ENCODE data around the gene STK24. TPM values are rescaled to one million over a fixed set of nuclear protein-coding genes. Genes with fewer than 3 reads are reported as not detected.

Gene STK24
- total and polyA plus RNA-seq, 2 of the 4 experiments (the other 2 are of a cell fraction) = 29.2 to 43.4 TPM

DNA sequence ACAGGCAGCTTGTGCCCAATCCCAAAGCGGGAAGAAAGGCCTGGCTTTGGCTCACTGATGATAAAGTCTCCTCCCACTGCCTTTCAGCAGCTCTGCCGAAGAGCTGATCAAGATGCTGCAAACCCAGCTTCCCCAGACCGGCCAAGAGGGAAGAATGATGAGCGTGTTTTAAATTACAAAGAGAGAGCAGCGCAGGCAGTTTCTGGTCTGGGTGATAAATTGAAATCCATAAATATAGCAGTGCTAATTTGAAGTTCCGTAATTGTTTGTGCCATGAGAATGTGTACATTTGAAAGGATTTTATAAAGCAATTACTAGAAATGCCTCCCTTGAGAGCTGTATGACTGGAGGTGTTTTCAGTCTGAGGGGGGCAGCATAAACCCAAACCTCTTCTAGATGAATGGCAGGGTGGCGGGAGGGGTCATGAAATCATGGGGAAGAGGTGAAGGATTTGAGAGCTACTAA is 171.8 kb downstream of the STK24 start:
- DNase-seq (no peak), ATAC-seq (ENCODE audit: low read depth) (peak; percentile 44; the same call in 1 of the 2 replicates)
- Histone ChIP-seq H3K9me1 (ENCODE audit: insufficient read depth, low read length) (peaks cover 17% of the 10 kb centered on the region), H3K4me2 (ENCODE audit: low read depth, low read length) (no peak overlapping the region), H2AK9ac (replicated peaks; ENCODE audit: low read depth, low read length, poor library complexity) (no peak overlapping the region), H3K14ac (replicated peaks; ENCODE audit: low read depth, low read length) (no peak overlapping the region), H3K18ac (ENCODE audit: low read depth, low read length) (no peak overlapping the region), H4K5ac (ENCODE audit: low read depth, low read length) (no peak overlapping the region), H3K4me1 (ENCODE audit: control insufficient read depth, insufficient read depth, low read length) (no peaks in the 10 kb centered on the region), H3K4ac (ENCODE audit: low read depth, low read length) (no peak overlapping the region), H3K79me1 (ENCODE audit: low read depth in 1 of 2, low read length in 2 of 2) (peaks cover 10 to 39% of the 10 kb centered on the region in 2 experiments), H2BK5ac (ENCODE audit: low read depth, low read length, poor library complexity, severe bottlenecking) (no peak overlapping the region), H3K23ac (ENCODE audit: low read depth, low read length) (no peak overlapping the region), H3K36me3 (ENCODE audit: control insufficient read depth, insufficient read depth, low read length) (peaks cover 34% of the 10 kb centered on the region), H2AFZ (replicated peaks; ENCODE audit: low read length, poor library complexity) (no peak overlapping the region), H3K9ac (ENCODE audit: low read depth, low read length) (no peak overlapping the region), H3K4me3 (ENCODE audit: insufficient read depth, low read depth, low read length) (no peak overlapping the region), H4K91ac (ENCODE audit: insufficient read depth, low read depth, low read length) (no peak overlapping the region), H2BK15ac (ENCODE audit: low read depth, low read length) (no peak overlapping the region), H3K56ac (ENCODE audit: extremely low read depth, insufficient read depth, low read length) (no peak overlapping the region), H2BK120ac (ENCODE audit: low read depth, low read length) (no peak overlapping the region), H2BK20ac (ENCODE audit: low read depth, low read length) (no peak overlapping the region), H3K27me3 (ENCODE audit: control insufficient read depth, insufficient read depth, low read length) (no peaks in the 10 kb centered on the region), H4K20me1 (ENCODE audit: insufficient read depth, low read length) (peaks cover 3% of the 10 kb centered on the region; the same call in 1 of the 2 replicates), H3K9me3 (ENCODE audit: control insufficient read depth, insufficient read depth, low read length) (no peaks in the 10 kb centered on the region), H3K27ac (ENCODE audit: insufficient read depth, low read length) (no peak overlapping the region), H2AK5ac (ENCODE audit: low read depth, low read length) (no peak overlapping the region), H4K8ac (ENCODE audit: low read depth in 2 of 2, low read length in 2 of 2) (no peak overlapping the region)
- BruUV-seq (replicated peaks) = no TSS peak
- intact Hi-C loops (cut with micrococcal nuclease) = no loop called here
- in situ Hi-C loops (cut with MboI; ENCODE audit: low sequenced_read_pairs) = no loop called here
- dilution Hi-C loops (cut with HindIII; ENCODE audit: low sequenced_read_pairs, unreplicated experiment) = no loop called here
- ChIA-PET CTCF (no interaction called here), POLR2A (ENCODE audit: unreplicated experiment) (no interaction called here)
- WGBS, 2 experiments (ENCODE audit: extremely low coverage in 2 of 2, insufficient read length in 1 of 2) = no CpG with 5 or more reads among the region's 7 CpGs
- TF ChIP-seq BHLHE40 (IDR thresholded peaks at IDR 0.05; ENCODE audit: low read depth, low read length) (no peak), SMC3 (IDR thresholded peaks at IDR 0.05; ENCODE audit: low read depth, low read length) (no peak), MXI1 (IDR thresholded peaks at IDR 0.05; ENCODE audit: borderline replicate concordance, low read depth, low read length) (no peak), POLR2A (IDR thresholded peaks at IDR 0.05; ENCODE audit: low read depth, low read length) (no peak), CHD1 (IDR thresholded peaks at IDR 0.05; ENCODE audit: low read depth, low read length) (no peak), RCOR1 (IDR thresholded peaks at IDR 0.05; ENCODE audit: insufficient replicate concordance, low read length) (no peak), NFE2L2 (IDR thresholded peaks at IDR 0.05; ENCODE audit: low read depth, low read length) (no peak), CTCF (conservative IDR thresholded peaks at IDR 0.05; ENCODE audit: low read depth, low read length) (no peak)
